AG10803 (cell line): ENCODE results near the gene RBM20.

Experiments used
- DNase-seq: peaks from one replicate; pipeline ENCODE4 v3.0.0; 2010; ENCODE audit warnings: low read depth
- H3K4me3 ChIP-seq: 2 replicates; pipeline ENCODE4 v1.5.1; 2011; ENCODE audit warnings: mild to moderate bottlenecking, low read length, control low read depth
- CTCF ChIP-seq: conservative IDR thresholded peaks from 2 replicates; pipeline ENCODE4 v1.5.1; 2011; ENCODE audit warnings: mild to moderate bottlenecking, low read length, control low read depth, inconsistent platforms

RBM20 gene

GRCh38 chr10:110643035-110643652 is 992 bp upstream of the RBM20 start:
- DNase-seq: no peak
- peak overlapping the region; percentile 56 for H3K4me3 ChIP-seq
- no peak for TF ChIP-seq CTCF

GRCh38 chr10:110644598-110645462 is 694 bp downstream of the RBM20 start:
- peak overlapping the region; percentile 56 for H3K4me3 ChIP-seq
- DNase-seq: no peak

GRCh38 chr10:110646417-110647135 is 2.4 kb downstream of the RBM20 start:
- no peak overlapping the region for H3K4me3 ChIP-seq
- DNase-seq: no peak
- no peak for TF ChIP-seq CTCF

More at GRCh38 chr10:110644598-110645462, 694 bp downstream of the RBM20 start:
- no peak for TF ChIP-seq CTCF

GRCh38 chr10:110647136-110647430 is 2.9 kb downstream of the RBM20 start:
- no peak overlapping the region for H3K4me3 ChIP-seq
- DNase-seq: no peak
- TF ChIP-seq CTCF: no peak

GRCh38 chr10:110648692-110649346 is 4.7 kb downstream of the RBM20 start:
- no peak for DNase-seq
- no peak overlapping the region for H3K4me3 ChIP-seq
- TF ChIP-seq CTCF: 0 out of 2 replicates have a peak, but pooled peaks have one; percentile 13

- no peak overlapping the region for H3K4me3 ChIP-seq
- peak; percentile 21 for DNase-seq
- TF ChIP-seq CTCF: no peak
Measured at GRCh38 chr10:110649347-110650264, 5.5 kb downstream of the RBM20 start.
